PC-3 (cell line): Measurements from ENCODE around the gene WDR5B.

Source experiments
- EZH2 ChIP-seq: fragments of 300-600 bp; sonication (generic); IDR thresholded peaks from one replicate; pipeline ENCODE4 v1.6.1; 2017; ENCODE audit warnings: antibody characterized with exemption, mild to moderate bottlenecking, low read length; ENCODE audit not compliant: unreplicated experiment
- EZH2phosphoT487 ChIP-seq: fragments of 300-600 bp; sonication (generic); IDR thresholded peaks from 2 replicates; pipeline ENCODE4 v1.6.1; 2018; ENCODE audit warnings: mild to moderate bottlenecking, antibody characterized with exemption, low read length, borderline replicate concordance
- TF ChIP-seq, protein P1 (sequence below): fragments of 300-600 bp; sonication (generic); conservative IDR thresholded peaks from 2 replicates; pipeline ENCODE4 v1.5.1; 2017; ENCODE audit warnings: antibody characterized with exemption, low read depth, mild to moderate bottlenecking, low read length

DNA sequence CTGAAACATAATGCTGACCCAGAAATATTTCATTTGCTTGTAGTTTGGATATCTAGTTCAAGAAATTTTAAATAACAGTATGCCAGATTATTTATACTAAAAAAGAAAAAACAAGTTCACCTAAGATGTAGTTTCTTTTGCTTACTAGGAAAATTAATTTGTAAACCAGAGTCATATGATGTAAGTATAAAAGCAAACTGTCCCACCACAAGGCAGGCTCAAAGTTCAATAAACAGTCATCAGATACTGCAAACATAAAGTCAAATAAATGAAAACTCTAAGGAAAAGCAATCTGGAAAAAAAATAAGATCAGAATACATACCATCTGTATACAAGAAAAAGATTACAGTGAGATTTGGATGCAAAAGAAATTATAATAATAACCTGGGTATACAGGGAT lies 40.2 kb upstream of the WDR5B start:
- TF ChIP-seq EZH2 (no peak), EZH2phosphoT487 (no peak)
- TF ChIP-seq, protein P1, sequence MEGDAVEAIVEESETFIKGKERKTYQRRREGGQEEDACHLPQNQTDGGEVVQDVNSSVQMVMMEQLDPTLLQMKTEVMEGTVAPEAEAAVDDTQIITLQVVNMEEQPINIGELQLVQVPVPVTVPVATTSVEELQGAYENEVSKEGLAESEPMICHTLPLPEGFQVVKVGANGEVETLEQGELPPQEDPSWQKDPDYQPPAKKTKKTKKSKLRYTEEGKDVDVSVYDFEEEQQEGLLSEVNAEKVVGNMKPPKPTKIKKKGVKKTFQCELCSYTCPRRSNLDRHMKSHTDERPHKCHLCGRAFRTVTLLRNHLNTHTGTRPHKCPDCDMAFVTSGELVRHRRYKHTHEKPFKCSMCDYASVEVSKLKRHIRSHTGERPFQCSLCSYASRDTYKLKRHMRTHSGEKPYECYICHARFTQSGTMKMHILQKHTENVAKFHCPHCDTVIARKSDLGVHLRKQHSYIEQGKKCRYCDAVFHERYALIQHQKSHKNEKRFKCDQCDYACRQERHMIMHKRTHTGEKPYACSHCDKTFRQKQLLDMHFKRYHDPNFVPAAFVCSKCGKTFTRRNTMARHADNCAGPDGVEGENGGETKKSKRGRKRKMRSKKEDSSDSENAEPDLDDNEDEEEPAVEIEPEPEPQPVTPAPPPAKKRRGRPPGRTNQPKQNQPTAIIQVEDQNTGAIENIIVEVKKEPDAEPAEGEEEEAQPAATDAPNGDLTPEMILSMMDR, result no peak
